SW 1271 (cell line): ENCODE results near the gene AGA.

Source experiments
- DNase-seq, 2 experiments: peaks; one replicate each; lab custom pipeline; 2025; lab: John Stamatoyannopoulos, UW

The AGA gene

GRCh38 chr4:177441803-177442622 is at the start of gene AGA:
AGA (minus strand) TSS chr4:177442437; CDS start chr4:177442375, 62 bp downstream.
- DNase-seq = peak; percentile 40 to 78

DNA sequence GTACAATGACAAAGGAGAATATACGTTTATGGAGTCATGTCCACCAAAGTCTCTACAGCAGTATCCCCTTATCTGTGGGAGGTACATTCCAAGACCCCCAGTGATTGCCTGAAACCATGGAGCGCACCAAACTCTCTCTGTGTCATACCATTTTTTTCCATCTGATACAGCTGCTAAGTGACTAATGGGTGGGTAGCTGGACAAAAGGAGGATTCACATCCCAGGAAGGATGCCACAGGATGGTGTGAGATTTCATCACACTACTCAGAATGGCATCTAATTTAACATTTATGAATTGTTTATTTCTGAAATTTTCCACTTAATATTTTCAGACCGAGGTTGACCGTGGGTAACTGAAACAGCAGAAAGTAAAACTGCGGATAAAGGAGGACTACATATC is 49.8 kb upstream of the AGA start:
- no peak for DNase-seq

DNA sequence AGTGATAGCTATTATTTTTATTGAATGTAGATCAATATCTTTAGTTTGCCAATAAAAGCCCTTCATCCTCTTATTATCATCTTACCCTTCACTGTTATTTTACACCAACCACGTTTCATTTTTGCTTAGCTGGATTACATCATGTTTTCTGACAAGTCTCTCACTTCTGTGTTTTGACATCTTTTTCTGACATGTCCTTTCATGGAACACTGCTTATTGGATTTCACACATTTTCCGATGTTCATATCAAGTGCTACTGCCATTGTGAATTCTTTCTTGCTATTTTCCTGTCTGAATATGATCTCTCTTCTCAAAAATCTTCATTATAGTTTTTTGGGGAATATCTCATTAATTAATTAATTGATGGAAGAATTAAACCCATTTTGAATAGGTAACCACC is 48.5 kb upstream of the AGA start:
- no peak for DNase-seq

- DNase-seq = no peak
Measured at GRCh38 chr4:177489471-177490246, 47.4 kb upstream of the AGA start.

- no peak for DNase-seq
Measured at GRCh38 chr4:177487977-177488376, 45.7 kb upstream of the AGA start.

DNA sequence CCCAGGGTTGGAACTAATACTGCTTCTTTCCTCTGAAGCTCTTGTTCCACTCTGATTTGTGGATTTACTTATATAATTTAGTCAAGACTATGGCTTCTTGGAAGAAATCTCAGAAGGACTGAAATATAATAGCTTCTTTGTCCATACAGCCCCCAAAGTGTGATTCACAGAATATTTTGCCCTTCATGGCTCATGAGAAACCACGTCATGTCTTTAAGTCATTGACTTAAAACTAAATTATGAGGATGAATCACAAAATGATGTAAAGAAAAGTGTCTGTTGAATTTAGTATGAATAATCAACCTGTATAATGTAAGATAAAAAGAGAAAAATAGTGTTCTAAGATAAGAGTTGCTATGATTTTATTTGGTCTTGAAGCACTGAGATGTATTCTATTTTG is 43.3 kb upstream of the AGA start:
- no peak for DNase-seq

DNA sequence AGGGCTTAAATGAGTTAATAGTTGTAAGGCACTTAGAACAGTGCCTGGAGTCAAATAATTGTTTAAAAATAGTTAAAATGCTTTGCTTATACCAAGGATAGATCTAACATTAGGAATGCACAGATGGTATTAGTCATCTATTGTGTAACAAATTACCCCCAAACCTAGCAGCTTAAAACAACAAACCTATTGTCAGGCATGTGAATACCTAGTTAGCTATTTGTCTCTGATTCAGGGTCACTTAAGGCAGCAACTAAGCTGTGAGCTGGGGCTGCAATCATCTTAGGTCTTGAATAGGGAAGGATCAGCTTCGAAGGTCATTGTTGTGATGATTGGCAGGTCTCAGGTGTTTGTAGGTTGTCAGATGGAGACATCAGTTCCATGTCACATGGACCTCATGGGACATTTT is 42.4 kb upstream of the AGA start:
- DNase-seq = peak in 1 of 2 experiments; percentile 49

DNA sequence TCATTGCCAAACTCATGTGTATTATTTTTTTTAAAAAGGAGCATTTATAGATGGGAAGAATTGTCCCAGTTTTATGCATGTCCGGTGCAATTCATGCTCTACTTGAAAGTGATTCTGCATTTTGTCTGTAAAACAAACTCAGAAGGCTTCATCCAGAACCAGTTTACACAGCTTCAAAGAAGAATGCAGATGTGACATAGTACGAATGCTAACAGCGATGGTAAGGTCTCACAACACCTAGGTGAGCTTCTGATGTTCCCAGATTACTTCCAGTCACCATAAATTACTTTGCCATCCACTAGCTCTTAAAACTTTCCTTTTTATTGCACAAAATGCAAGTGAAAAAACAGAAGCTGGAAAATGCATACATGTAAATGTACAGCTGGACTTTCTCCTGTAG is 41.5 kb upstream of the AGA start:
- DNase-seq = no peak

GRCh38 chr4:177483271-177483670 is 41.0 kb upstream of the AGA start:
- no peak for DNase-seq

GRCh38 chr4:177482367-177482766 is 40.1 kb upstream of the AGA start:
- DNase-seq = no peak

DNA sequence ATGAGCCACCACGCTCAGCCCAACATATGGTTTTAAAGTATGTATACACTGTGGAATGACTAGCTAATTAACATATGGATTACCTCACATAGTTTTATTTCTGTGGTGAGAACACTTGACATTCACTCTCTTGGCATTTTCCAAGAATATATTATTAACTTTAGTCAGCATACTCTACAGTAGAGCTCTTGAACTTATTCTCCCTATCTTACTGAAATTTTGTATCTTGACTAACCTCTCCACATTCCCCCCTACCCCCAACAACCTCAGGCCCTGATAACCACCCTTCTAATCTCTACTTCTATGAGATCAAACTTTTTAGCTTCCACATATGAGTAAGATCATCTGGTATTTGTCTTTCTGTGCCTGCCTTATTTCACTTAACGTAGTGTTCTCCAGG is 38.6 kb upstream of the AGA start:
- no peak for DNase-seq

DNA sequence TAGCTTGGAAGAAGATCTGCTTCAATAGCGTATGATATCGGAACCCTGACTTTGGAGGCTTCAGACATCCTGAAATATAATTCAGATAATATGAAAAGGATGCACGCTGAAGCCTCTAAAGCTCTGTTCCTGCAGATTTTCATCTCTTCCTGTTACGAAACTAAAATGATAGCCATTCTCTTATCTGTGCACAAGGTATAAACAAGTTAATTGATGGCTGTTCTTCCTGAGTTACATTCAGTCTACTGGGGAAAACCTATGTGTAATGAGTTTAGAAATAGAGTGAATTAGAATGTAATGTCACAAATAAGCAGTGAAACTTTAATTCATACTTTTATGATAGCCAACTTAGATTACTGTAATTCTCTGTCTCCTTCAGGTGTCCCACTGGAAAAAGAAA is 36.8 kb upstream of the AGA start:
- no peak for DNase-seq

DNA sequence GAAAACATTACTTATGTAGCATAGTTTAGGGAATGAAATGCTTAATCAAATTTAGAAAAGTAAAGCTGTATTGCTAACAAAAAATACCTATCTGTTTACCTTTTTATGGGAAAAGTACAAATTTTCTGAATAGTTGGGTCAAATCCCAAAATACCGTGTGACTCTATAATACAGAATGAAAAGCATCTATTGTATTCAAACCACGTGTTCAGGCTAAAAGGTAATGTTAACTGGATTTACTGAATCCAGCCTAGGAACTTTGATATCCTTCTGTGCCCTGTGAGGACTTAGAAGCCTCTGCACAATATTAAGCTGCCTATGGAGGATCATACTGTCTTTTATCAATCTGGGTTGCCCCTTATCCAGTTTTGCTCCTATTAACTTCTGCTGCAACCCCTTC is 36.3 kb upstream of the AGA start:
- no peak for DNase-seq

DNA sequence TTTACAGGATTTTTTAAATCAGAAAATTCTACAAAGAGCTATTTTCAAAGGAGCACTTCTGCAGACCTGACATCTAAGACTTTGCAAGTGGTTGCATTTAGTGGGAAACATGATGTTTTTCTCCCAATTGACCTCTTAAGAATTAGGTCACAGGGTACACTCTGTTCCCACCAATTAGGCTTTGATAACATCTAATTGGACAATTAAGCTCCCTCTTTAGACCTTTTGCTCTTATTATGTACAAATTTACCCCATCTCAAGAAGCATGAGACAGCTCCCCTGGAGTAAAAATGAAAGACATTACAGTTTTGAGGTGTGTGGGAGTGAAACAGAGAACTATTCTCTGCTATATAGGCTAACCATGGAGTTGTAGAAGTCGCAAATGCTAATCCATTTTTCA is 31.8 kb upstream of the AGA start:
- no peak for DNase-seq

DNA sequence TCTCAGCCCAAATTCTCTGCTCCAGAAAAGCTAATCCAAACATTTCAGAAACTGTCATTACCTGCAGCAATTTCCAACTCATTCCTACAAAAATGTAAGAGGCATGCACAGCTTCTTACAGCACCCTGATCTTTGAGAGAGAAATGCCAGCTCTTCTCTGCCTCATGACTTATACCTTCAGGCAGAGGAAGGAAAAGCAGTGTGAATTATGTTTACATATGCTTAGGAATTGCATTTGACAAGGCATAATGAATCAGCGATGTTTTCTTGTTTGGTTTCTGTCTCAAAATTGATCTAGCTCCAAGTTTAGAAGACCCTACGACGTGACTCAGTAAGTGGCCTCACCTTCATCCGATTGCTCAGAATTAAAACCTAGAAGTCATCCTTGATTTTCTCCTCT is 21.8 kb upstream of the AGA start:
- no peak for DNase-seq

DNA sequence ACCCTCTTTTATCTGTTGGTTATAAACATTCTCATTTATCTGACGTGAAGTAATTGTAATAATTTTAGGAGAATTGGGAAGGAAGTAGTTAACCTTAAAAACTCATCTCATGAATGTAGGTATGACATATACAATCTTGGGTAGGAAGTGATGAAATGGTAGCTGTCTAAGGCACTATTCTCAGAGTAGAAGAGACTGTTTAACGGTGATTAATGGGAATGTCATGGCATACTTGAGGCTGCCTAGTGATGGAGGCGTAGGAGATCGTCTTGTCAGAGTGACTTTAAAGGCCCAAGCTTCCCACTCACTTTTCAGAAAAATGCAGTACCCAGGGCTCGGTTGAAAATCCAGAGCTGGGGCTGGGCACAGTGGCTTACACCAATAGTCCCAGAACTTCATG is 19.4 kb upstream of the AGA start:
- no peak for DNase-seq

DNA sequence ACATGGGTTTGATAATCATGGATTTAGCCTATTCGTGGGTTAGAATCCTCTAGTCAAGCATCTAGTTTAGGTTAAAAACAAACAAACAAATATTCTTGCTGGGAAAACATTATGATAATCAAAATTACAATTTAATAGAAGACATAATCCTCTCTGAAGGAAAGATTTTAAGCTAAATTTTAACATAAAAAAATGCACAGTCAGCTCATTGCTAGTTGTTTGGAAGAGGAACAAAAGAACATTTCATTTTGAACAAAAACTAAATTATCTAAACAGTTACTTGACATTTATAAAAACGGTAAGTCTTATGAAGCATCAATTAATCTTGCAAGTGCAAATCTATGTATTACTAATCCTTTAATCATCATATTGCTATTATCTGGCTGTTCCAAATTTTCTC is 18.2 kb upstream of the AGA start:
- no peak for DNase-seq

DNA sequence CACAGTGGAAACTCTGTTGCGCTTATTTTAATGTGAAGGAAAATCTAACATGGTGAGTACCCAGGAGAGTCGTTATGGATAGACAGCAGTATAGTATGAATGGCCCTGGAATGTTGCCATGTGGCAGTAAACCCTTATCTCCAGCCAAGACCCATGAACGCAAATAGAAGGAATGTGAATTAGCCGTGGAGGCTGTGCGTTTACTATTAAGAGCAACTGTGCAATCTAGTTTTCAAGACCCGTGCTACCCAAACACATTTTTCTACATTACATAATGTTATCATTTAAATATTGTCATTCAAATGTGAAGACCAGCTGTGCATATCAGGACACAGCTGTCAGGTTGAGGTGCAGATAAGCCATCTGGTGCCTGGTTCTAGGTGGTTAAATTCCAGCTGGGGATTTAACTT is 13.3 kb upstream of the AGA start:
- DNase-seq = no peak

DNA sequence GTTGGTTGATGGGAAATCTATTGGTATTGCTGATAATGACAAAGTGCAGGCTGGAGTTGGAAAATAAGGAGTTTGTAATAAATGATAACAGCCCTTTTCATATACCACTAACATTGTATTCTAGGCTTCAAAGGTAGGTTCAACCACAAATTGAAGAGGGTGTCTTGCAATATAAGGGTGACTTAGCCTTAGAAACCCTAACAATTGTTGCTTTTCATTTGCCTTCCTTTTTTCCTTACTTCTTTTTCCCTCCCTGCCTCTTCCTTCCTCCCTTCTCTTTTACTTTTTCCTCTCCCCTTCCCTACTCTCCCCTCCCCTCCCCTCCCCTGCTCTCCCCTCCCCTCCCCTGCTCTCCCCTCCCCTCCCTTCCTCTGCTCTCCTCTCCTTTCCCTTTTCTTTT is 10.9 kb upstream of the AGA start:
- no peak for DNase-seq

DNA sequence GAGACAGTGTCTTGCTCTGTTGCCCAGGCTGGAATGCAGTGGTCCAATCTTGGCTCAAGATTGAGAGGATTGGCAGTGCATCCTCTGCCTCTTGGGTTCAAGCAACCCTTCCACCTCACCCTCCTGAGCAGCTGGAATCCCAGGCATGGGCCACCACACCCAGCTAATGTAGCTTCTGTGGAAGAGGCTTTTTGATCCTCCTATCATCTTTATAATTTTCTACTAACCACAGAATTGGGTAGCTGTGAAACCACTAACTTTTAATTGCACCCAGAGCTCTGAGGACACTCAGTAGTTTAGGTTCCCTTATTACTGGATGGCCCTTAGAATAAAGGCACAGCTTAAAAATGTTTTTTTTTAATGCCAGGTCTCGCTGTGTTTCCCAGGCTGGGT is 8.9 kb upstream of the AGA start:
- no peak for DNase-seq

DNA sequence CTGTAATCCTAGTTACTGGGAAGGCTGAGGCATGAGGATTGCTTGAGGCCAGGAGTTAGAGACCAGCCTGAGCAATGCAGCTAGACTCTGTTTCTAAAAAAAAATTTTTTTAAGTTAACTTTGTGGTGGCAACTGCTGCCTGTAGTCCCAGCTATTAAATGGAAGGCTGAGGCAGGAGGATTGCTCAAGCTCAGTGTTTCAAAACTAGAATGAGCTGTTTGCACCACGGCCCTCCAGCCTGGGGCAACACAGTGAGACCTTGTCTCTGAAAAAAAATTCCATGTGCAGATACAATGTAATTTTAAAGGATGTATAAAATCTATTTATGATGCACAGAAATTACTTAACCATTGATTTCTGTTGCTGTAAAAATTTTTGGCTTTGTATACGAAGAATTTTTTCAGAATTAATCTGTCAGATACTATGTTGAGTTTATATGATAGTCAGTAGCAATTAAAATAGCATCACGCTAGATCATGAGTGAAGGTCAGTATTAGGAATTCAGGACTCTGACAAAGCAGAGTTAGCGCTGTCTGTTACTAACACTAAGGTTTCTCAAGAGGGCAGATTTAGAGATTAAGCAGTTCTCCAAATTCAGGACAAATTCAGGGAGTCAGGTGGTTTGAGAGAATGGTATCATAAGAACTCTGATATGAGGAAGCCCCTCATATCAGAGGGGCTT is 8.3 kb upstream of the AGA start:
- DNase-seq = no peak

DNA sequence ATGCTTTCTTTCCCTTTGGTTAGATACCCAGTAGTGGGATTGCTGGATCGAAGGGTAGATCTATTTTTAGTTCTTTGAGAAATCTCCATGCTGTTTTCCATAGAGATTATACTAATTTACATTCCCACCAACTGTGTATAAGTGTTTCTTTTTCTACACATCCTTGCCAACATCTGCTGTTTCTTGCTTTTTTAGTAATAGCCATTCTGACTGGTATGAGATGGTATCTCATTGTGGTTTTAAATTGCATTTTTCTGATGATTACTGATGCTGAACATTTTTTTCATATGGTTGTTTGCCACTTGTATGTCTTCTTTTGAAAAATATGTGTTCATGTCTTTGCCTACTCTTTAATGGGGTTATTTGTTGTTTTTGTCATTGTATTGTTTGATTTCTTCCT is 6.6 kb upstream of the AGA start:
- DNase-seq = no peak

- DNase-seq = no peak
Measured at GRCh38 chr4:177447417-177448004, 5.3 kb upstream of the AGA start.
